ENCODE results near the gene SMYD3. TPM values are rescaled to one million over a fixed set of nuclear protein-coding genes. Genes with fewer than 3 reads are reported as not detected.

Gene SMYD3
- total RNA-seq, 1 donor = 31.2 TPM

DNA sequence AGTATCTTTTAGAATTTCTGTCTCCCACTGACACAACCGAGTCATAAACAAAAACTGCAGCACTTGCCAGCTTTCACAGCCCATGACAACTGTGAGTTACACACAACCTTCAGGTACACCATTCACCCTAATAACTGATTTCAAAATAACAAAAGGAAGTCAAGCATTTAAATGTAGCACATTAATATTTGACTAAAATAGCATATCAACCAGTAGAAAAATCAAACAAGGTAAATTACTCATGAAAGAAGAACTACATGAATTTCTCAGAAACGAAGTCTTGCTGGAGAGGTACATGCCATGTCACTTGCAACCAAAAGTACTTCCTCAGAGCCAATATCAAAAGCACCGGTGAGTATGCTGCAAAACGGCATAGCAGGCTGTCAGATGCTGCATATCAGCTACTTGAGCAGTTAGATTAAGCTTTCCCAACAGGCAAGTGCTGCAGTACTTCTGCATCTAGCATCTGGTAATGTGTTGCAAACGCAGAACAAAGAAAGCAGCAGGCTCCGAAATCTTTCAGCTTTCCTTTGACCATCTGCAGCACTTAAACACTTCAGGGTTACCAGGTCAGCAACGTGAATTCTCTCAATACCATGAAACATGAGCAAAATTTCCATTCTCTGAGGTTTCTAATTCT is 223.2 kb downstream of the SMYD3 start:
- peak in 1 of 3 donors; percentile 31 for DNase-seq (ENCODE audit: low read depth in 2 of 3, low spot score in 2 of 3)

DNA sequence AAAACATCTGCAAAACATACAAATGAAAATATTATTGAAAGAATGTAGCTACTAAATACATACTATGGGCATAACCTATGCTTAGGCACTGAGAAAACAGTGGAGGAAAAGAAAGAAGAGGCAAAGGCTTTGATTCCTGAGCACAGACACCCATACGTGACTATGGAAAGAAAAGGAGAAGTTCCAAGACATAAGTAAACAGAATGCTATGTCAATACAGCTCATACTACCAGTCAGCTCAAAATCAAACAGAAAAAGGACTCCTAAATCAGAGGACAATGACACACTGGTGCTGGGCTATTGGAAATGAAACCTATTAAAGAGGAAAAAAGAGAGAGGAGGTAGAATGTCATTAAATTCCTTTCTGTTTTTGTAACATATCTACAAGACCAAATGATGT is 225.4 kb downstream of the SMYD3 start:
- no peak for DNase-seq (ENCODE audit: low read depth in 2 of 3, low spot score in 2 of 3)

DNA sequence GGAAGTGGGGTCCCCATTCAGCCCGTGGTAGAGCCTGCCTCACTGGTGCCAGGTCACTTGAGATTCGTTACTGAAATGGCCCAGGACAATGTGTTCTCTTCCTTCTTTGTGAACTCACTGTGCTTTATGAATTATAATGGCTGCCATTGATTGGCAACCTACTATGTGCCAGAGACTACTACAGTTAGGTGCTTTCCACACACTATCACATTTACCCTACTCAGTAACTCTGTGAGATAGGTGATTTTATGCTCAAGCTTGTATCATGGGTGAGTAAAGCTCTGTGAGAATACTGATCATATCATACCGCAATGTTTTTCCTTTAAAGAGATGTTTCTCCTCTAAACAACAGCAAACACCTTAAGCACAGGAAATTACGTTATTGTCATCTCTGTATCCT is 225.9 kb downstream of the SMYD3 start:
- DNase-seq (ENCODE audit: low read depth in 2 of 3, low spot score in 2 of 3) = no peak

DNA sequence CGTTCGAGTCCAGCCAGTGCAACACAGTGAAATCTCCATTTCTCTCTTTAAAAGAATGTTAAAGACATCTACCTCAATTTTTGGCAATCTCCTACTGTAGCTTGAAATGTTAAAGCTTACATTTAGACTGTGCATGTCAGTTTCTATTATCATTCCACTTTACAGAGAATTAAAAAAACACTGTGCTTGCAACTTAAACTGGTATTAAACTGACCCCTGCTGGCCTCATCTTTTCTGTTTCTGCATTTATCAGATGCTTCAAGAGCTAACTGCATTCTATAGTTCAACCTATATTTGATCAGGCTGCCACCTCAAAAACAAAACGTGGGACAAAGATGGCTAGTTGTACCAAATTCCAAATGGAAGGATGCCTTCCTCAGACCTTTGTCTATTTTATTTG is 226.5 kb downstream of the SMYD3 start:
- DNase-seq (ENCODE audit: low read depth in 2 of 3, low spot score in 2 of 3) = peak in 2 of 3 donors; percentile 21 to 58

DNA sequence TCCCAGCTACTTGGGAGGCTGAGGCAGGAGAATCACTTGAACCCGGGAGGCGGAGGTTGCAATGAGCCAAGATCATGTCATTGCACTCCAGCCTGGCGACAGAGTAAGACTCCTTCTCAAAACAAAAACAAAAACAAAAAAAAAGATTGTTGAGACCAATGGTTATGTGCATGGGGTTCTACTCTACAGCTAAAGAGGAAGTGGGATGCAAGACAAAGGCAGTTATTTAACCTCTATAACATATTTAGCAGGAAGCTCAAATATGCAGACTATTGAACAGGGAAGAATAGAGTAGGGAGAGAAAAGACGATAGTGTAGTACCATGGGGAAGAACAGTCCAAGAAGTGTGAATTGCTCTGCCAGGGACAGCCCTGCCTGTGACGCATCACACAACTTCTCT is 227.7 kb downstream of the SMYD3 start:
- no peak for DNase-seq (ENCODE audit: low read depth in 2 of 3, low spot score in 2 of 3)

DNA sequence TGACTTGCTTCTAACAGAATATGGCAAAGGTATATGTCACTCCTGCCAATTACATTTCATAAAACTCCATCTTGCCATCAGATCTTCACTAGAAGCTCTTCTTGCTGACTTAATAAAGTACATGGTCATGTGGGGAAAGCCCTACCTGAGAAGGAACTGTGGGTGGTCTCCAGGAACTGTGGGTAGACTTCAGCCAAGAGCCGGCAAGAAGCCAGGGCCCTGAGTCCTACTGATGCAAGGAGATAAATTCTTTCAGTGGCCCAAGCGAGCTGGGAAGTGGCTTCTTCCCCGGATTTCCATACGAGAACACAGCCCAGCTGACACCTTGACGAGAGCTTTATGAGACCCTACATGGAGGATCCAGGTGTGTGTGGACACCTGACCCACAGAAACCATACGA is 228.7 kb downstream of the SMYD3 start:
- DNase-seq (ENCODE audit: low read depth in 2 of 3, low spot score in 2 of 3) = no peak

DNA sequence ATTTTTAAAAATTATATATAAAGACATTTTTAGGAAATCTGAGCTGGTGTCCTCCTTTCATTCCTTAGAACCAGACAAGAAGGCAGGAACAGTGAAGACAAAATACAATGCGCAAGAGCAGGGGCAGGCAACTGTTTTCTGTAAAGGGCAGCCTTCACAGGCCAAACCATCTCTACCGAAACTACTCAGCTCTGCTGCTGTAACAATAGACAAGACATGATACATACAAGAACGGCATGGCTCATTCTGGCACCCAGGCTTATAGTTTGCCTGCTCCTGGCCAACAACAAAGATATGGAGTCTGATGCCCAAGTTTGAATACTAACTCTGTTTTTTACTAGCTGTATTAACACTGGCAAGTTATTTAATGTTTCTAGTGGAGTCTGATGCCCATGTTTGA is 232.0 kb downstream of the SMYD3 start:
- no peak for DNase-seq (ENCODE audit: low read depth in 2 of 3, low spot score in 2 of 3)

DNA sequence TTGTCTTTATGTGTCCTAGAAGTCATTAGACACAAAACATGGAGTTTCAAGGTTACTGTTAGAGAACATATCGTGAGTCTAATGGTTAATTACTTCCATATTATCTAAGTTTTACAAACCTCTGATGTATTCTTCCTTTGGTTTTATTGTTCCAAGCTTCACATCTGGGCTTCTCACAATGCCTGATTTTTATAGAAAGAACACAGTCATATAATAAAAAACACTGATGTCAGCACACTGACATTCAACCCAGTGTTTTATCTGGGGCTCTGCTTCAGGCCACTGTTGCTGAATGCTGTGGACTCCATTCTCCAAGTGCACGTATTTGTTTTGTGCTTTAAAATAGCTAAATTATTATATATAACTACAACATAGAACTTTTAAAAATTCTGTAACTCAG is 232.9 kb downstream of the SMYD3 start:
- no peak for DNase-seq (ENCODE audit: low read depth in 2 of 3, low spot score in 2 of 3)

DNA sequence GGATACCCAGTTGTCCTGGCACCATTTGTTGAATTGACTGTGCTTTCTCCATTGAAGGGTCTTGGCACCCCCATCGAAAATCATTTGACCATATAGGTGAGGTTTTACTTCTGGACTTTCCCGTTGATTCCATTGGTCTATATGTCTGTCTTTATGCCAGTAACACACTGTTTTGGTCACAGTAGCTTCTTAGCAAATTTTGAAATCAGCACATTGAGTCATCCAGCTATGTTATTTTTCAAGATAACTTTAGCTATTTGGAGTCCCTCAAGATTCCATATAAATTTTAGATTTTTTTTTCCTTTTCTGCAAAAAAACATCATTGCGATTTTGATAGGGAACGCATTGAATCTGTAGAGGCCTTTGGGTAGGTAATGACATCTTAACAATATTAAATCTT is 235.6 kb downstream of the SMYD3 start:
- DNase-seq (ENCODE audit: low read depth in 2 of 3, low spot score in 2 of 3) = no peak

DNA sequence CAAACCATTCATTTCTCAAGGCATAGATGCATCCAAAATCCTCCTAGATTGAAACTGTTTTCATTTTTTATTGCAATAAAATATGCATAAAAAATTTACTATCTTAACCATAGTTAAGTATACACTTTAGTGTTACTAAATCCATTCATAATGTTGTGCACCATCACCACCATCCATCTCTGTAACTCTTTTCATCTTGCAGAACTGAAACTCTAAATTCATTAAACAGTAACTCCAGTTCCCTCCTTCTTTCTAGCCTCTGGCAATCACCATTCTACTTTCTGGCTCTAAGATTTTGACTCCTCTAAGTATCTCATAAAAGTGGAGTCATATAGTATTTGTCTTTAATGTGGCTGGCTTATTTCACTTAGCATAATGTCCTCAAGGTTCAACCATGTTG is 236.8 kb downstream of the SMYD3 start:
- DNase-seq (ENCODE audit: low read depth in 2 of 3, low spot score in 2 of 3) = no peak

DNA sequence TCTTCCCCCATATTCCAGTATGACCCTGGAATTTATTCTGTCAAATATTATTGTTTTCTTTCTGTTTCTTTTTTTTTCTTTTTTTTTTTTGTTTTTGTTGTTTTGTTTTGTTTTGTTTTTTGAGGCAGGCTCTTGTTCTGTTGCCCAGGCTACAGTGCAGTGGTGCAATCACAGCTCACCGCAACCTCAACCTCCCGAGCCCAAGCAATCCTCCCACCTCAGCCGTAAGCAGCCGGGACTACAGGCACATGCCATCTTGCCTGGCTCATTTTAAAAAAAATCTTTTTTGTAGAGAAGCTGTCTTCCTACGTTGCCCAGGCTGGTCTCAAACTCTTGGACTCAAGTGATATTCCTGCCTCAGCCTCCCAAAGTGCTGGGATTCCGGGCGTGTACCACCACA is 237.6 kb downstream of the SMYD3 start:
- no peak for DNase-seq (ENCODE audit: low read depth in 2 of 3, low spot score in 2 of 3)

DNA sequence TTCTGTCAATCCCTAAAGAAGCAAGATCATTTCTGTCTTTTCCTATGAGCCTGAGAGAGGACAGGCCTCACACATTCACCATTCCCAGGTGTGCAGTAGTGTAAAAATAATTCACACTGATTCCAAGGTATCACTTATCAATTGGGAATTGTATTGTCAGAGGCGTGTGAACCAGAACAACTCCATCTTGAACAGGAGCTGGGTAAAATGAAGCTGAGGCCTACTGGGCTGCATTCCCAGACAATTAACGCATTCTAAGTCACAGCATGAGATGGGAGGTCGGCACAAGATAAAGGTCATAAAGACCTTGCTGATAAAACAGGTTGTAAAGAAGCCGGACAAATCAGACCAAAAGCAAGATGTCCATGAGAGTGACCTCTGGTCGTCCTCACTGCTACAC is 239.2 kb downstream of the SMYD3 start:
- DNase-seq (ENCODE audit: low read depth in 2 of 3, low spot score in 2 of 3) = no peak

DNA sequence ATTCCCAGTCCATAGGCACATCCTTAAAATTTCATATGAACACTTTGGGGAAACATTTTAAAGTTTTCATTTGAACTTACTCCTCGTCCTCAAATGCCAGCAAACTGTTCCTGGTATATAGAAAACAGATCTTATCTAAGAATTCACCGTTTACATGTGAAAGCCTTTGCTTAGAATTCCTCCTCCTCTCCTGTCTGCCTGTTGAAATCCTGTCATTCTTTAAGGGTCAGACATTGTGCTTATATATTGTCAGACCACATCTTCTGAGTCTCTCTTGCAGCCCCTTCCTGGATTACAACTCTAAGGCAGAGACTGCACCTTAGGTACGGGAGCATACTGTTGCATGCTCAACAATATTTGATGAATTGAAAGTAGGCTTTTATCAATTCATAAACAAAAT is 239.7 kb downstream of the SMYD3 start:
- no peak for DNase-seq (ENCODE audit: low read depth in 2 of 3, low spot score in 2 of 3)

DNA sequence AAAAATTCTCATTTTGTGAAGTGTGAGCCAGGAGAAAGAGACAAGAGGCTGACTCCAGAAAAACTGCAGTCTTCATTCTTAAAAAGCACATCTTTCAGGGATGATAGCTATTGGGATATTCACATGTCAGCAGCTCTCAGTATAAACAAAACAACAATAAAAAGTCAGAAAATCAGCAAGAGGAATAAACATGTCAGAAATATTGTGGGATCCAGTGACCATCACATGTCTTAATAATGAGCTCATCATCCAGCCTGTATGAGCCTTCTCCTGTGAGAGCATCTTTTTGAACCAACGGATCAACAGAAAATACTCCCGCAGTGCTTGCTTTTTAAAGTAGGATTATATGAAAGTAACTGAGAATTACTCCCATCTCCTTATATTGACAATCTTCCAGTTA is 241.6 kb downstream of the SMYD3 start:
- DNase-seq (ENCODE audit: low read depth in 2 of 3, low spot score in 2 of 3) = no peak

DNA sequence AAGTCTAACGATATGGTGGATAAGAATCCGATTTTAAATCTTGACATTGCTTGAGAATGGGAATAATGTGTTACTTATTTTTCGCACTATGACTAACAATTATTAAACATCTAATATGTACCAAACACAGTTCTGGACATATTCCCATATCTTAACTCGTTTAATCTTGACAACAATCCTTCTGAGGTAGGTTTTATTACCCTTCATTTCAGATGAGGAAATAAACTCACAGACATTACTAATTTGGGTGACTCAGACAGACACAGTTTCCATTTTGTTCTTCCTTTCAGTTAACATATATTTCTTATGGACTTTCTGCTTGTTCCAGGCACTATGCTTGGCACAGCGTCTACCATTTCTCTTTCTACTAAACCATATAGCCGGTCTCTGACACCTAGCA is 244.8 kb downstream of the SMYD3 start:
- DNase-seq (ENCODE audit: low read depth in 2 of 3, low spot score in 2 of 3) = no peak

DNA sequence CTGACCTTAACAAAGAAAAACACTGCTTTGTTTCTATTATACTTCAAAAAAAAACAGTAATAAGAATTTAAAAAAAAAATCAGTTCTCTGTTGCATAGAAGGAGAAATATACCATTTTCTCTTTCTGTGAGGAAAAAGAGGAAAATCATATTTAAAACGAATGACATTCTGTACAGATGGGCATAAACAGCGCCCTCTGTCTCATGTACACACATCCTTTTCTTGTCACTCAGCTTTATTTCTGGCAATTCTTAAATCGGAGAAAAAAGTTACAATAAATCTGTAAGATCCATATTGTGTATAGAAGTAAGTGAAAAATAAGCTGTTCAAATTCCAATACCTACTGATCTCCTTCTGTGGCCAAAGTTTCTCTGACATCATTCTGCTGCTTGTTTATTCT is 245.4 kb downstream of the SMYD3 start:
- DNase-seq (ENCODE audit: low read depth in 2 of 3, low spot score in 2 of 3) = no peak

DNA sequence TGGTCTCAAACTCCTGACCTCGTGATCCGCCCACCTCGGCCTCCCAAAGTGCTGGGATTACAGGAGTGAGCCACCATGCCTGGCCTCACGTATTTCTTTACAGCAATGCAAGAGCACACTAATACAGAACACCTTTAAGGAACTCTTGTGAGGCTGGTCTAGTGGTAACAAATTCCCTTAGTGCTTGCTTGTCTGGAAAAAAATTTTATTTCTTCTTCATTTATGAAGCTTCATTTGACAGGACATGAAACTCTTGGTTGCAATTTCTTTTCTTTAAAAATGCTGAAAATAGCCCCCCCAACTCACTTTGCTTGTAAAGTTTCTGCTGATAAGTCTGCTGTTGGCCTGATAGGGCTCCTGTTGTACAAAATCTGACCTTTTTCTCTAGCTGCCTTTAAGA is 248.8 kb downstream of the SMYD3 start:
- peak in 1 of 3 donors; percentile 36 for DNase-seq (ENCODE audit: low read depth in 2 of 3, low spot score in 2 of 3)

DNA sequence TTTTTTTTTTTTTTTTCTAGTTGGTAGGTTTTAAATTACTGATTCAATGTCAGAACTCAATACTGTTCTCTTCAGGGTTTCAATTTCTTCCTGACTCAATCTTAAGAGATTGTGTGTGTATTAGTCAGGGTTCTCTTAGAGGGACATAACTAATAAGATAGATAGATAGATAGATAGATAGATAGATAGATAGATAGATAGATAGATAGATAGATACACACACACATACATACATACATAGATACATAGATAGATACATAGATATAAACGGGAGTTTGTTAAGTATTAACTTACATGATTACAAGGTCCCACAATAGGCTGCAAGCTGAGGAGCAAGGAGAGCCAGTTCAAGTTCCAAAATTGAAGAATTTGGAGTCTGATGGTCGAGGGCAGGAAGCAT is 251.3 kb downstream of the SMYD3 start:
- no peak for DNase-seq (ENCODE audit: low read depth in 2 of 3, low spot score in 2 of 3)

DNA sequence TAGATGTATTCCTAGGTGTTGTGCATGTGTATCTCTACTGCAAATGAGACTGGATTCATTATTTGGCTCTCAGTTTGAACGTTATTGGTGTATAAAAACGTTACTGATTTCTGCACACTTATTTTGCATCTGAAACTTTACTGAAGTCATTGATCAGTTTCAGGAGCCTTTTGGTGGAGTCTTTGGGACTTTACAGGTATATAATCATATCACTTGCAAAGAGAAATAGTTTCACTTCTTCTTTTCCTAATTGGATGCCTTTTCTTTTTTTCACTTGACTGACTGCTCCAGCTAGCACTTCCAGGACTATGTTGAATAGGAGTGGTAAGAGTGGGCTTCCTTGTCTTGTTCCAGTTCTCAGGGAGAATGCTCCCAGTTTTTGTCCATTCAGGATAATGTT is 252.2 kb downstream of the SMYD3 start:
- no peak for DNase-seq (ENCODE audit: low read depth in 2 of 3, low spot score in 2 of 3)

DNA sequence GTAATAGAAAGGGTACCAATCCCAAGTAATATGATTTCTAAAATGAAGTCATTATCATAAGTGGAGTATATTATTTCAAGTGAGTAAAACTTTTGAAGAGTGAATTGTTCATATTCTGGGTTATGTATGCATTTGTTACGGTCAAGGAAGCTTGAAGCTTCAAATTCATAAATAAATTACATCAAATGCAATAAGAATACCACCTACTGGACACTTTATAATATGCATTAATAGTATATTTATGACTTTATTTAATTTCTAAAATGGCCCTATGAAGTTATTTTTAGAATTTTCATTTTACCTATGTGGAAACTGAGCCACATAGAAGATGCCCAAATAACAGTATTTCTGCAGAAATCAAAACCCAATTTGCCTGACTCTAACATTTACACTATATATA is 260.6 kb downstream of the SMYD3 start:
- DNase-seq (ENCODE audit: low read depth in 2 of 3, low spot score in 2 of 3) = peak in 1 of 3 donors; percentile 37

DNA sequence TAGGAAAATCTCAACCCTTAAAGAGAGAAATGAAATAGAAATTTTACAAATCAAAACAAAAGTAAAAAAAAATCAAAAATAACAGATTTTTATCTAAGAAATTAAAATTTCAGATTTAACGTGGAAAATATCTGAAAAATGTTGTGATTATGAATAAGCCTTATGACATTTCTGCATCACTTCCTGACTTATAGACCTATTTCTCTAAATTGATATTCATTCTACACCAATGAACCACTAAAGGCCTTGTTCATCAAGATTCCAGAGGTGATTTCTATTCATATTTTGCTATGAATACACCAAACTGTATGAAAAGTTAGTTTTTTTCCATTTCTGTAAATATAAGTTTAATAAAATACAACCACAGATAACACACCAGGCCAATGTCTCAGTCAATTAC is 261.5 kb downstream of the SMYD3 start:
- DNase-seq (ENCODE audit: low read depth in 2 of 3, low spot score in 2 of 3) = no peak

DNA sequence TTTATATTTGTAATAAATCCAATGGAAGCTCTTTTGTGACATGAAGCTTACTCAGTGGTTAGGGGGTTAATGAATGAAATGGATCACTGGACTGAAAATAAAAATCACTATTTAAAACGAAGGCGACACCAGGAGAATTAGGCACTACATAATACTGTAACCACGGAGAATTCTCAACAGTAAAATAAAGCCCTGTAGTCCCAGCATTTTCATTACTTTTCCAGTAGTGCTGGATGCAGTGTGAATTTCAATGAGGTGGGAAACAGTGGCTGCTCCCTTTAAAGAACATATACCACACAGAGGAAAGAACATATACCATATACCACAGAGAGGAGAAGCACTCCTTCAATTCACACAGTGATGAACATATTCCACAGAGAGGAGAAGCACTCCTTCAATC is 275.0 kb downstream of the SMYD3 start:
- no peak for DNase-seq (ENCODE audit: low read depth in 2 of 3, low spot score in 2 of 3)

DNA sequence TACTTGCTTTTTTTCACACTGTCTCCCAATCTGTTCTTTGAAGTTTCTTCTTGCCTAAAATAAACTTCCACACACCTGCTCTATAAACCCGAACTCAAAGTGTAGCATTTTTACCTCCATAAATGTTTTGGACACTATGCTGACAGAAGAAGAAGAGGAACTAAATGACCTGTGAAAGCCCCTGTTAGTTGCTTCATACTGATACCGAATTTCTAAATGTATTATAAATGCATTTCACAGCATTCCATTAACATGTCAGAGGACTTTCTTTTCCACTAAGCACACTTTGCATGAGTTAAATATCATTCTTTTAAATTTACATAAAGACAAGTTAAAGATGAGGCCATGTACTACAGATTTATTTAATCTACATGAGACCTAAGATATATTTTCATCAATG is 281.0 kb downstream of the SMYD3 start:
- no peak for DNase-seq (ENCODE audit: low read depth in 2 of 3, low spot score in 2 of 3)
